ENCODE measurements around the gene MNT.

DNA sequence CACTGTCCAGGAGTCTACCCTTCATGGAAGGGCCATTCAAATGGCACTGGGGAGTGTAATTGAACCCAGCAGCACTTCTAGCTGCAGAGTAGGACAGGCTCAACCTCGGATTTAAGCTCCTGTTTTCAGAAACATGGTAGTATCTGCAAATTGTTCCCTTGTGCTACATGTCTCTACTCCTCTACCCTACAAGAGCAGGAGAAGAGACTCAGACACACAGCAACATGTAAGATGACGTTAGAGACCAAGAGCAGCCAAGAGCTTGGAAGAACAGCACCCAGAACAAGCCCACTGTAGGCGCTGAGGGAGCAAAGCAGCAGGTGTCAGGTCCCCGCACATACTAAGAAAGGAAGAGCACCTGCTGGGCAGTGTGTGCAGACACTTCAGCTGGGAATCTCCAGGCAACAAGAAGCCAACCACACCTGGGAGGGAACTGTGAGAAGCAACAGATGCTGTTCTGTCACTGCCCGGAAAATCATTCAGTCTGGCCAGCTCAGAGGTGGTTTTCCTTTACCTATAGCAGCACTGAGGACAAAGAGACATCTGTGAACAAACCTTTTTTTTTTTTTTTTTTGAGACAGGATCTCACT lies 35.6 kb upstream of the MNT start:
- no peak for TF ChIP-seq POLR2AphosphoS5 (IDR thresholded peaks at IDR 0.05; ENCODE audit: borderline replicate concordance, low read depth, low read length)
- TF ChIP-seq EZH2 (IDR thresholded peaks at IDR 0.05): no peak

Data from SK-N-MC (cell line).